Measurements from ENCODE around the gene CCDC175. TPM values are rescaled to one million over a fixed set of nuclear protein-coding genes. Genes with fewer than 3 reads are reported as not detected.

Gene CCDC175
- polyA plus RNA-seq, 3 donors: not detected

DNA sequence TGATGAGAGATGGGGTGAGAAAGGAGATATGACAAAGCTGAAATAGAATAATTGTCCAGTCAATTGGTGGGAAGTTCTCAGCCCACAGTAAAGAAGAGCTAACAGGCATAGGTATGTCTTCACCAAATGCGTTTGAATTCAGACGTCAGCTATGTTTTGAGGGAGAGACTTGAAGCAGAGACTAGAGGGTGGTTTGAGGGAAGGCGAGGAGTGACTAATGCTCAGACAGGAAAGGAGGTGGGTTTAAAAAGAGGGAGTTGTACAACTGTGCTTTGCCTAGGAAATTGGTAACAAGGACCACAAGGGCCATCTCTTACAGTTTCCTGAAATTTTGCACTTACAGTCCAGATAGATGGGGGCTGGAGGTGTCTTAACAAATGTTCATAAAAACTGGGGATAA is 85.9 kb downstream of the CCDC175 start:
- no peak overlapping the region for H3K27ac ChIP-seq (ENCODE audit: low read depth, low read length)
- WGBS, 3 donors: 75 to 91% (median 78%) methylated on average over 3 of the region's 3 CpGs

DNA sequence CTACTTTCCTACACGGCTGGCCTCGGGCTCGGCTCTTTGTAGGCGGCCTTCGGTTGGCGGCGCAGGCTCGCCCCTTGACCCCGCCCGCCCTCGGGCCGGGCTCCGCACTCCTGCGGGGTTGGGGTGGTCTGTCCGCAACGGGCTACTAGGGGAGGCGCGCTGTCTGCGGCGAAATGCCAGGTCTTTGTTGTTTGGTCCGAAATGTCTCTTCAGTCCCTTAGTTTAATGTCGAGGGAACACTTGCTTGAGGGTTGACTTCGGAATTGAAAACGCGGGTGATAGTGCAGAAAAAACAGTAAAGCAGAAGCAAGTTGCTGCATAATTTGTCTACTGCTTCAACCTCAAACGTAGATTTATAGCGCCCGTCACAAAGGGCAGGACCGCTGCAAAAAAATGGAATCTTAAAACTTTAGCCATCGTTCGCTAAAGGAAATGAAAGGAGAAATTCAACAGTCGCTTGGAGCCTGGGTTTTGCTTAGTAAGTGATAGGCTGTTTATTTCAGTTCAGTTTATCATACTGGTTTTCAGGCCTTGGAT is 91.9 kb downstream of the CCDC175 start:
- WGBS, 3 donors: 0 to 1% (median 0%) methylated on average over 32 of the region's 32 CpGs

DNA sequence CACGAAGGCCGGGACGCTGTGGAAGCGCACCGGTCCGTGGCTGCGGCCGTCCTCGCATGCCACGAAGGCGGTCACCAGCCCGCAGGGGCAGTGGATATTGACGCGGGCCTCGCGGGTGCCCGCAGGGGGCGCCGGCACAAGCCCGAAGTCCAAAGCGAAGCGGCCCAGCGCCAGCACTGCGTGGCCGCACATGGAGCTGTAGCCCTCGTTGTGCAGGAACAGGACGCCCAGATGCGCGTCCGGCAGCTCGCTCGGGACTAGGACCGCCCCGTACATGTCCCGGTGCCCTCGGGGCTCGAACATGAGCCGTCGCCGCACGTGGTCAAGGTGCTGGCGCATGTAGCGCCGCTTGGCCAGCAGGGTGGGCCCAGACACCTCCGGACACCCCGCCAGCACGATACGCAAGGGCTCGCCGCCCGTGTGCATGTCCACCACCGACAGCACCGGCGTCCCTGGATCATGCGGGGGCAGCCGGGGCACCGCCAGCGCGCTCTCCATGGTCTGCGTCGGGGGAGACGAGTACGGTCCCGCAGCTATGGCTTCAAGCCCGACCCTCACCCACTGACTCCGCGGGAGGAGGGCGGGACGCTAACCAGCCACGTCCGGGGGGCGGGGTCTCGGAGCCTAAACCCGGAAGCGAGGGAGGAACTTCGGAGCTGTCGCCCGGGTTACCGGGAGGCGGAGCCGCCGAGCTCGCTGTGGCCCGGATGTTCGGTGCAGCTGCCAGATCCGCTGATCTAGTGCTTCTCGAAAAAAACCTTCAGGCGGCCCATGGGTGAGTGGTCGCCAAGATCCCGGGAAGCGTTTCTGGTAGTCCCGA is 92.6 kb downstream of the CCDC175 start, which contains the start of the genes JKAMP and L3HYPDH:
Gene JKAMP (plus strand): TSS at position 699 of the 820 bp plus-strand sequence. CDS start 73 bp downstream, at position 772.
Gene L3HYPDH (minus strand): TSS at position 590 of the 820 bp plus-strand sequence. CDS start 92 bp downstream, at position 498.
- H3K27ac ChIP-seq (ENCODE audit: low read depth, low read length): no peak within 1 kb of the TSS
- 0% methylated on average over 80 to 92 of the region's 92 CpGs for WGBS, 3 donors

More for the DNA sequence above, 91.9 kb downstream of the CCDC175 start:
- H3K27ac ChIP-seq (ENCODE audit: low read depth, low read length): no peak overlapping the region

DNA sequence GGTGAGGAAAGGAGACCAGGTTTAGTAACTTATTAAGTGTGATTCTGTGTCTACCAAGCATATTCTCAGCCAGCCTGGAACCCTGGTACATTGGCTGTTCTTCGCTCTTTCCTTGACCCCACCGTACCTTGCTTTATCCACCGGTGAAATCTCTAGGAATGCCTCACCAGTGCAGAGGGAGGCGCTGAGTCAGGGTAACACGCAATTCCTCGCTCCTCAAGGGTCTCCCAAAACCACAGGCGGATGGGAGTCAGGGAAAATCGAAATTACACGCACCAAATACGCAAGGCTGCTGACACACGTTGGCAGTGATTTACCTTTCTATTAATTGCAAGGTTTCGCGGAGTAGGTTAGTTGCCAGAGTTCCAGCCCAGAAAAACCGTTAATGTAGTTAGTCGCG is 93.2 kb downstream of the CCDC175 start:
- WGBS, 3 donors: 1 to 4% (median 4%) methylated on average over 16 of the region's 16 CpGs
- H3K27ac ChIP-seq (ENCODE audit: low read depth, low read length): no peak overlapping the region

DNA sequence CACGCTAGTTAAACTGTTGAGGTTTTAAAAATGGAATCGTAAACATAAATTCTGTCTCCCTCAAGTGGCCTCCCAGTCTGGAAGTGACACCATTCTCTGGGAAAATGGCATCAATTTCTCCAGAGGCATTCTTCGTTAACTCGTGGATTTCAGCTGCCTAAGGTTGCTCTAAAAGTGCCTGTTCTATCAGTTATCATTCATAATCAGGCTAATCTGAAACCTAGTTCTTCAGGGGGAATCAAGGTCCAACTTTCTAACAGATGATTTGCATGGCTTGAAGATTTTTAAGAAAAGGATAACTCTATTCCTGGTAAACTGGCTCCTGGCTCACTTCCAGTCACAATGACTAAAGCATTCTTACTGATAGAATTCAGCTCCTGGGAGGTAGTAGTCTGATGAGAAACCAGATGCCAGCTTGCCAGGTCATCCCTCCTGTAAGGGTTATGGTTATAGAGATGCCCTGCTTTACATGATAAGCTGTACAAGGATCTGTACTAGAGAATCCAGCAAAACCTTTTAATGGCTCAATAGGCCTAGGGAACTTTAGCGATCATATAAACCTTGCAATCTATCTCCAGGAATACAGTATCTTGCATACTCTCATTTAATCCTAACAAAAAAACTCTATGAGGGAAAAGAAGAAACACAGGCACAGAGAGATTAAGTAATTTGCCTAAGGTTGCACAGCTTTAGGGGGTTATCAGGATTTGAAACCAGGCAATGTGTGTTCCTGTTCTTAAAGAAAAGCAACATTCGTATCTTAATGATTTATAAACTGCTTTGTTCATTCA is 93.9 kb downstream of the CCDC175 start:
- WGBS, 3 donors: 40 to 63% (median 41%) methylated on average over 6 of the region's 6 CpGs
- no peak overlapping the region for H3K27ac ChIP-seq (ENCODE audit: low read depth, low read length)

DNA sequence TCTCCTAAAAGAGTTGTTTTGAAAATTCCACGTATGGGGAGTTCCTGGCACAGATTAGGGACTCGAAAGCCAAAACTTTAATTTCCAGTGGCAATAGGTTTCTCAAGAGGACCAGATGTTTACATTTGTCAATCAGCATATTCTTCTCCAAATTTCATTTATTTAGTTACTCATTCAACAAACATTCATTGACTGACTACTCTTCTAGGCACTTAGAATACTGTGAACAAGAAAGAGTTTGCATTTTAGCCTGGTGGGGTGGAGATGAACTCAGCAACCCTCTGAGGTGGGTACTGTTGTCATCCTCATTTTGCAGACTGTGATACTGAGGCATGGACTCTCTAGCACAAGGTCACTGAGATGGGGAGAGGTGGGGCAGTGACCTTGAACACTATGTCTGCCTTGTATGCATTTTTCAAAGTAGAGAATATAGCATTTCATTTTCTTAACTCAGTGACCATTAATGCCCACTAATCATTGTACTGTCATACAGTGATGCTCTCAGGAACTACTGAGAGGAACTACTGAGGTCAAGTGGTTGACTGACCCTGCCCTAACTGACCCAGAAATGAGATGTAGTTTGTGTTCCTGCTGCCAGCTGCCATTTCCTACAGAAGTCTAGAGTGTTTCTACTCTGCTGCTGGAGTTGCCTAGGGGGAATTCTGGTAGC is 94.6 kb downstream of the CCDC175 start:
- whole genome bisulfite sequencing, 3 donors: 28 to 47% (median 39%) methylated on average over 2 of the region's 2 CpGs

DNA sequence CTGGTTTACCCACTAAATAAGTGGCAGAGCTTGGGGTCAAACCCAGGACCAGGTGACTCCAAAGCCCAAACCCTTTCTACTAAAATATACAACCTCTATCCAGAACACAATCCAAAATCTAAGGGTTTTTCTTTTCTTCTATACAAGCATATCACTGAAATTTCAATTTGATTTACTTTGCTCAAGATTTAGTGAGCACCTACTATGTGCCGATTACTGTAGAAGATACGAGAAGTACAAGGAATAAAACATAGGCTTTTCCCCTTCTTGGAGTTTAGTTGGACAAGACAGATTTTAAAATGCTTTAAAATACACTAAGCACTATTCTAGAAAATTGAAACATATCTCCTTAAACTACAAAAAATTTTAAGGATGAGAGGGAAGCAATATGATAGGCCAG is 95.2 kb downstream of the CCDC175 start:
- 92 to 98% (median 95%) methylated on average over 2 of the region's 2 CpGs for WGBS, 3 donors
- no peak overlapping the region for H3K27ac ChIP-seq (ENCODE audit: low read depth, low read length)

More for the DNA sequence above, 94.6 kb downstream of the CCDC175 start:
- no peak overlapping the region for H3K27ac ChIP-seq (ENCODE audit: low read depth, low read length)

DNA sequence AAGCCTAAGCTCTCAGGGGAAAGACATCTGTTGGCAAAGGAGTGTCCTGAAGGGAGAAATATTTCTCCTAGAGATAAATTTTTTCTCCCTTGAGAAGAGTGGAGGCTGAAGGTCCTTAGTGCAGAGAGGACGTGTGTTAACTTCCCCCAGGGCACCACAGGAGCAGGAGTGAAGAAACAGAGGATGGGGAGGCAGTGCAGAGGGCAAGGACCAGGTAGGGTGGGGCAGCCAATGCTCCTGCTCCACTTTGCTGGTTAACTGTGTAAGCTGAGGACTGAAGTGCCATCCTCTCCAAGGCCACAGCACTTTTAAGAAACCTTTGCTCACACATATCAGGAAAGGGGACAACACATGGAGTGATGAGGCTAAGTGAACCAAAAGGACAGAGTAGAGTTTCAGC is 96.4 kb downstream of the CCDC175 start:
- H3K27ac ChIP-seq (ENCODE audit: low read depth, low read length): no peak overlapping the region
- WGBS, 3 donors: 28 to 53% (median 36%) methylated on average over 1 of the region's 1 CpG

DNA sequence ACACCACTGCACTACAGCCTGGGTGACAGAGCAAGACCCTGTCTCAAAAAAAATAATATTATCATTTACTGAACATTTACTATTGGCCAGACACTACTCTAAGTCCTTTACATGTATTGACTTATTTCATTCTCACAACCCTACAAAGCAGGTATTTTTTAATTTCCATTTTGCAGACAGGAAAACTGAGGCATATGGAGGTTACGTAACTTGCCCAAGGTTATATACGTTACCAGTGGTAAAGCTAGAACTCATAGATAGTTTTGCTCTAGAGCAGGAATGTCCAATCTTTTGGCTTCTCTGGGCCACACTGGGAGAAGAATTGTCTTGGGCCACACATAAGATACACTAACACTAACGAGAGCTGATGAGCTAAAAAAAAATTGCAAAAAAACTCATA is 98.1 kb downstream of the CCDC175 start:
- WGBS, 3 donors: 91 to 95% (median 94%) methylated on average over 3 of the region's 3 CpGs
- no peak overlapping the region for H3K27ac ChIP-seq (ENCODE audit: low read depth, low read length)

DNA sequence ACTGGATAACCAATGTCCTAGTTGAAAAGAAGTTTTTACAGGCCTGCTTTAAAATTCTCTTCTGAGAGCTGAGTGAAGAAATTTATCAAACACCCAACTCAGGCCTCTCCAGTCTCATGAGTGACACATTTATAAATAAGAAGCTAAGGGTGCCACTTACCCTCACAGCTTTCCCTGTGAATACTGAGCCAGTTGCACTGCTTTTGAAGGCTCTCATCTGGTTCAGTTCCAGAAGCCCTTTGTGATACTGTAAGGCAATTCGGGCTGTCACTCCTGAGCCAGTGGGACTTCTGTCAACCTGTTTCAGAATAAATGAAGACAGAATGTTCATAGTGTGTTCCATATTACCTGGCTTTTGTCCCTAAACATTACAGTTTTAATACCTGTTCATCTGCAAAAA is 100.9 kb downstream of the CCDC175 start:
- 81 to 84% (median 81%) methylated on average over 1 of the region's 1 CpG for WGBS, 3 donors
- no peak overlapping the region for H3K27ac ChIP-seq (ENCODE audit: low read depth, low read length)

DNA sequence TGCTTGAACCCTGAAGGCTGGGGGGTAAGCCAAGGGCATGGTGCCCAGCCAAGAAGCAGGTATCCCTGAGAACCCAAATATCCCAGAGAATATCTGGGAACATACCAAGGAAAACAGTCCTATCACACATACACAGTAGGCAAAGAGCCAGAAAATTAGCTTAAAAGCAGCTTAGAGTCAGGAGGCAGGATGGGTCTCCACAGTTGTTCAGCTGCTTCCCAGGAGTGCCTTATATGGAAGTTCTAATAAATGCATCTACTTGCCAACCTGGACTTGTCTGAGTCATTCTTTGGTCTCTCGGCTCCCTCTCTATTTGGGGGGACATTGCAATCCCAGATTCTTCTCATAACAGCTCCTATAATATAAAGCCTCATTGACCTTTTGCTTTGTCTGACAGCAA is 102.4 kb downstream of the CCDC175 start:
- no peak overlapping the region for H3K27ac ChIP-seq (ENCODE audit: low read depth, low read length)
- 45 to 91% (median 83%) methylated on average over 1 of the region's 1 CpG for WGBS, 3 donors

DNA sequence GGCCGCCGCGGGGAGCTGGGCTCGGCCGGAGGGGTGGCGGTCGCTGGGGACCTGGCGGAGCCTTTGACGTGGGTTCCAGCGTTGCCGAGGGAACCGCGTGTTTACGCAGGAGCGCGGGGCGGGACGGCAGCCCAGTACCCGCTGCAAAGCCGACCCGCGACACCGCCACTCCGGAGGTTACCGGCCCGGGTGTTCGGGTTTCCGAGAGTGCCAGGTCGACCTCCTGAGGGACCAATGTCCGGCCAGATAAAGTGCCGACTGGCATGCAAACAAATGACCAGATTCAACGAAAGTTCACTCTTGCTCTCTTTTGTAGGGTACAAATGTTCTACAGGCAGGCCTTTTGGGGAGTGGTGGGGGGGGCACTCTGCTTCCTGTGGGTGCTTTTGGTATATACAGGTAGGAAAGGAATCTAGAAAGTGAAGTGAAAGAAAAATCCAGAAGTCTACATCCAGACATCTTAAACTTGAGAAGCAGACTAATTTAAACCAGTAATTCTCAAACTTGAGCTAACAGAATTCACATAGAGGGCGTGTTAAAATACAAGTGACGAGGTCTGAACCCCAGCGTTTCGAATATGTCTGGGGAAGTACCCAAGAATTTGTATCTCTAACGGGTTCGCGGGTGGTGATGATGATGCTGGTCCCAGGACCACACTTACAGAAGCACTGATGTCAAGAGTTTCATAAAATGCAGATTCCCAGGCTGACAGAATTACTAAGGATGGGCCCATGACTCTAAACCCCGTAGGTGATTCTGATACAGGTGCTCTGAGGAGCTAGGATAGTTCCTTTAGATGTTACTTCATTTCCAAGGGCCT is 111.1 kb downstream of the CCDC175 start, which contains the start of gene GPR135:
Gene GPR135 (minus strand): TSS at position 65 of the 820 bp plus-strand sequence. CDS start 154 bp downstream, outside the sequence.
- WGBS, 3 donors: 19 to 21% (median 19%) methylated on average over 32 to 40 of the region's 40 CpGs
- no peak within 1 kb of the TSS for H3K27ac ChIP-seq (ENCODE audit: low read depth, low read length)

DNA sequence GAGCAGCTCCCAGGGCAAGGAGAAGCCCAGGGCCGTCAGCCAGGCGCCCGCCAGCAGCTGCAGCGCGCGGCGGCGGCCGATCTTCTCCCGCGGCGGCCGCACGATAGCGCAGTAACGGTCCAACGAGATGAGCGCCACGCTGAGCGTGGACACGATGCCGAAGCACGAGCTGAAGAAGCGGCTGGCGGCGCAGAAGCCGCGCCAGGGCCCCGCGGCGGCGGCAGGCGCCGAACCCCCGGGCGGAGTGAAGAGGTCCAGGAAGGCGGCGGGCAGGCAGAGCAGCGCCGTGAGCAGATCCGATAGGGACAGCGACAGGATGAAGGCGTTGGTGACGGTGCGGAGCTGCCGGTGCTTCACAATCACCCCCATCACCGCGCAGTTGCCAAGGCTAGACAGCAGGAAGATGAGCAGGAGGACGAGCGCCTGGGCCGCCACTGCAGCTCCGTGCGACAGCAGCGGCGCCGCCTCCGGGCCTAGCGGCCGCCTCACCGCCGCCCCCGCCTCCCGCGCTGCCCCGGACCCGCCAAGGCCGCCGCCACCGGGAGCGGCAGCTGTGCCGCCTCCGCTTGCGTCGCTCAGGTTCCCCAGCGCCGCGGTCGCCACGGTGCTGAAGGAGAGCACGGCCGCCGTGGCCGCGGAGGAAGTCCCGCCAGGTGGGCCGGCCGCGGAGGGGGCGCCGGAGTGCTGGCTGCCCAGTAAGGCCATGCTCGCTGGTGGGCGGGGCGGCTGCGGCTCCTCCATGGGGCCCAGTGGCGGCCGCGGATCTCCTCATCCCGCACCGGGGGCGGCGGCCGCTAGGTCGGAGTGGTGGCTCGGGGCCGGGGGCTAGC is 111.9 kb downstream of the CCDC175 start:
- 0 to 1% (median 0%) methylated on average over 96 to 103 of the region's 105 CpGs for WGBS, 3 donors
- H3K27ac ChIP-seq (ENCODE audit: low read depth, low read length): no peak overlapping the region

DNA sequence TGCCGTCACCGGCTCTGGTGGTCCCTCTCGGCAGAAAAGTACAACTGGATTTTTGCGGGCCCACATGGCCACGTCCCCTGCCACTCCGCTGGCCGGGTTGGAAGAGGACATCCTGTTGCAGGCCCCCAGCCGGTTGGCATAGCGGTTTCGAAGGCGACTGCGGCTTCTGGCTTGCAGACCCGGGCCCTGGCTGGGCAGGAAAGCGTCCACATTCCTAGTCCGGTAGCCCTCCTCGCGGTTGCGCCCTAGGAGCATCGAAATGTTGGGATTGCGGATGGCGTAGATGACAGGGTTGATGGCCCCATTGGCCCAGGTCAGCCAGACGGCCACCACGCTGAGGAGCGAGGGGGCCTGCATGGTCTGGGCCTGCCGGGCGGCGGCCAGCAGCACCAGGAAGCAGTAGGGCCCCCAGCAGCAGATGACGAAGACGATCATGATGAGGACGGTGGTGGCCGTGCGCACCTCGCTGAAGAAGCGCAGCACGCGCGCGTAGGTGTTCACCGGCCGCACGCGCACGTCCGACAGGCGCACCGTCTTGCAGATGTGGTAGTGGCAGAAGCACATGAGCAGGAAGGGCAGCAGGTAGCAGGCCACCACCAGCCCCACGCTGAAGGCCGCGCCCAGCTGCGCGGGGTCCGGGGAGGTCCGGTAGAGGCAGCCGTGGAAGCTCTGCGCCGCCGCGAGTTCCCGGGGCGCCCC is 112.7 kb downstream of the CCDC175 start:
- no peak overlapping the region for H3K27ac ChIP-seq (ENCODE audit: low read depth, low read length)
- WGBS, 3 donors: 36 to 42% (median 37%) methylated on average over 57 to 60 of the region's 60 CpGs

DNA sequence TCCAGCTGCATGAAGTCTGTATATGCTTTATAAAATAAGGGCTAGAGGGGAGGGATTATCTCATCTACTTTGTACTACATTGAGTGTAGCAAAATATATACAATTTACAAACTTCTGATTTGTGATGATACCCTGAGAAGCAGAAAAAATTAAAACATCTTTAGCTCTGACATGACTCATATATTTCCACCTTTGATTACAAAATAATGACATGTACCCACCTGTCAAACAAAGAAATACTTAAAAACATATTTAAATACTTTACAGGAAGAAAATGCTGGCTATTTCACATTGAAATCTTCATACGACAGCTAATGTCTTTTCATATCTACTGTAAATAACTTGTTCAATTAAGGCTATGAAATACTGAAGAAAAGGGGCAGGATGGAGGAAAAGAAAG is 114.7 kb downstream of the CCDC175 start:
- 89 to 95% (median 93%) methylated on average over 1 of the region's 1 CpG for whole genome bisulfite sequencing, 3 donors
- H3K27ac ChIP-seq (ENCODE audit: low read depth, low read length): no peak overlapping the region

DNA sequence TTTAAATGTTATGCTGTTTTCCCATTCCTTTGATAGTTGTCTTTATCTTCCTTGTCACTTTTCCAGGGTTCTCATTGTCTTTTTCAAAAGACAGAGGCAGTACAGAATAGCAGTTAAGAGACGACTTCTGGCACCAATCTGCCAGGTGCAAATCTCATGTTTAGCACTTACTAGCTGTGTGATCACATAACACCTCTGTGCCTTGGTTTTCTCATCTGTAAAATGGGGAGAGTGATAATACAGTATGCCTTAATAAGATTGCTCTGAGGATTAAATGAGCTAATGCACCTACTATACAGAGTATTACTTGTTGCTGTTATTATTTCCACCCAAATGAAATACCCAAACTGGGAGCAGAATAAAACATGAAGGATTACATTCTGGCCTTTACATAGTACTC is 116.2 kb downstream of the CCDC175 start:
- H3K27ac ChIP-seq (ENCODE audit: low read depth, low read length): no peak overlapping the region
- 86 to 97% (median 90%) methylated on average over 1 of the region's 1 CpG for WGBS, 3 donors
